ENCODE measurements around the gene RAB27A. TPM values are rescaled to one million over a fixed set of nuclear protein-coding genes. Genes with fewer than 3 reads are reported as not detected.

The RAB27A gene
- 10 to 100 TPM; 15.9 to 41.4 (median 21.0) TPM for total RNA-seq
- long read RNA-seq, partial matches to known transcripts: 0 of 5 reads
- long read RNA-seq, other reads (novel, unspliced or antisense): 3 of 5 reads

DNA sequence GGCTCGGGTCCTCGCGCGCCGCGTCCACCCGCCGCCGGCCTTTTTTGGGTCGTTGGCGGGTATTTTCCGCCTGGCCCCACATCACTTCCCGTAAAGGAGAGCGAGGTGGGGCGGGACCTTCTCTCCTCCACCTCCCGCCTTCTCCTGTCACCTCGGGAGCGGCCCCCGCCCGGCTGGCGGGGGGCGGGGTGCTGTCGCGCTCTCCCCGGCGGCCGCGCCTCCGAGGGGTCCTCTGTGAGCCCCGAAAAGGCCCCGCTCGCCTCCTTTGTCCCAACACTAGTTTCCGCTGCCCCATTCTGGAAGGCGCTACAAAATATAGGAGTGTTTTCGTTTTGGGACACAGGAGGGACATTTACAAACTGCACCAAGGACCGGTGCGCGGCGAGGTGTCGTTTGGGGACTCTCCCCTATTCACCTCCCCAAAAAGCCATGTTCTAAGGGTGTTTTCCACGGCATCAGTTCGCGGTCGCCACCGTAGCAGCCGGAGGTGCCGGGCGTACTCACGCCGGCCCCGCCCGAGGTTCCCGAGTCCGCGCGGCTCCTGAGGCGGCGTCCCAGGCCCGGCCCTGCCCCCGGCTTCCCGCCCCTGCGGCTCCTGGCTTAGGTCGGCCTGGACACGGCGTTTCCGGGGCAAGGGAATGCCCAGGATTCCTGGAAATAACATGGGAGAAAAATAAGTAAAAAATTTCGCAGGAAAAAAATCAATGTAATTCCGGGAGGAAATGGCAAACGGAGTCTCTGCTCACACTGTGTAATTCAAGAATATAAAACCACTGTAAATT is at the start of gene RAB27A:
RAB27A (minus strand) TSS at position 68 of the 782 bp plus-strand sequence. CDS start 54,879 bp downstream, outside the sequence.
- TF ChIP-seq, protein P1, sequence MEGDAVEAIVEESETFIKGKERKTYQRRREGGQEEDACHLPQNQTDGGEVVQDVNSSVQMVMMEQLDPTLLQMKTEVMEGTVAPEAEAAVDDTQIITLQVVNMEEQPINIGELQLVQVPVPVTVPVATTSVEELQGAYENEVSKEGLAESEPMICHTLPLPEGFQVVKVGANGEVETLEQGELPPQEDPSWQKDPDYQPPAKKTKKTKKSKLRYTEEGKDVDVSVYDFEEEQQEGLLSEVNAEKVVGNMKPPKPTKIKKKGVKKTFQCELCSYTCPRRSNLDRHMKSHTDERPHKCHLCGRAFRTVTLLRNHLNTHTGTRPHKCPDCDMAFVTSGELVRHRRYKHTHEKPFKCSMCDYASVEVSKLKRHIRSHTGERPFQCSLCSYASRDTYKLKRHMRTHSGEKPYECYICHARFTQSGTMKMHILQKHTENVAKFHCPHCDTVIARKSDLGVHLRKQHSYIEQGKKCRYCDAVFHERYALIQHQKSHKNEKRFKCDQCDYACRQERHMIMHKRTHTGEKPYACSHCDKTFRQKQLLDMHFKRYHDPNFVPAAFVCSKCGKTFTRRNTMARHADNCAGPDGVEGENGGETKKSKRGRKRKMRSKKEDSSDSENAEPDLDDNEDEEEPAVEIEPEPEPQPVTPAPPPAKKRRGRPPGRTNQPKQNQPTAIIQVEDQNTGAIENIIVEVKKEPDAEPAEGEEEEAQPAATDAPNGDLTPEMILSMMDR (IDR thresholded peaks at IDR 0.05): no peak
- peak; percentile 71 for TF ChIP-seq POLR2A (IDR thresholded peaks at IDR 0.05)
- ATAC-seq (peak; percentile 83 to 91 (median 88)), DNase-seq (peak; percentile 88 to 92 (median 88))
- peak within 1 kb of the TSS; percentile 77 to 95 (median 93) for H3K27ac ChIP-seq
- H3K36me3 ChIP-seq: no peaks in the 10 kb centered on the region
- H3K4me1 ChIP-seq: peaks cover 0 to 16% (median 3%) of the 10 kb centered on the region in 4 donors
- WGBS (ENCODE audit: insufficient coverage, low coverage, low lambda C conversion rate, missing lambda C conversion rate): under 1% methylated on average over 22 of the region's 69 CpGs
- peak within 1 kb of the TSS; percentile 85 to 92 (median 85) for H3K4me3 ChIP-seq
- H3K9me3 ChIP-seq: no peaks in the 10 kb centered on the region
- intact Hi-C loops (cut with DNase I): loop anchor here (5.0 kb wide), 2 partner anchors 38 to 68 kb away; no protein-coding TSS in a partner anchor
- no peaks in the 10 kb centered on the region for H3K27me3 ChIP-seq

GRCh38 chr15:55337160-55337559 is 47.5 kb upstream of the RAB27A start:
- no peaks in the 10 kb centered on the region for H3K9me3 ChIP-seq
- TF ChIP-seq, protein P1 (IDR thresholded peaks at IDR 0.05): no peak
- TF ChIP-seq POLR2A (IDR thresholded peaks at IDR 0.05): no peak
- whole genome bisulfite sequencing (ENCODE audit: insufficient coverage, low coverage, low lambda C conversion rate, missing lambda C conversion rate): 100% methylated on average over 1 of the region's 1 CpG
- no peak overlapping the region for H3K27ac ChIP-seq
- no peak overlapping the region for H3K4me3 ChIP-seq
- ATAC-seq (peak in 2 of 4 donors; percentile 37 to 56), DNase-seq (no peak)
- H3K4me1 ChIP-seq: no peaks in the 10 kb centered on the region
- intact Hi-C loops (cut with DNase I): no loop called here
- H3K27me3 ChIP-seq: no peaks in the 10 kb centered on the region
- H3K36me3 ChIP-seq: no peaks in the 10 kb centered on the region

DNA sequence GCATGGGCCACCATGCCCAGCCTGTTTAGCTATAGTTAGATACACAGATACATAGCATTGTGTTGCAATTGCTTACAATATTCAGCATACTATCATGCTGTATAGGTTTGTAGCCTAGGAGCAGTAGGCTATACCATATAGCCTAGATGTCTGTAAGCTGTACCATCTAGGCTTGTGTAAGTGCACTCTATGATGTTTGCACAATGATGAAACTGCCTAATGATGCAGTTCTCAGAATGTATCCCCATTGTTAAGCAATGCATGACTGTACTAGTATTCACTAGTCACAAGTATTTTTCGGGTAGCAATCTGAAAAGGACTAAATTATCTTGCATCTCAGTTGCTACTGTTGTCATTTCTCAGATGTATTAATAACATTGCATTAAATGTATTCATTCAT is 45.4 kb upstream of the RAB27A start:
- Histone ChIP-seq H3K9me3 (no peaks in the 10 kb centered on the region), H3K27ac (no peak overlapping the region), H3K4me3 (no peak overlapping the region), H3K27me3 (no peaks in the 10 kb centered on the region), H3K36me3 (no peaks in the 10 kb centered on the region), H3K4me1 (no peaks in the 10 kb centered on the region)
- intact Hi-C loops (cut with DNase I): no loop called here
- WGBS (ENCODE audit: insufficient coverage, low coverage, low lambda C conversion rate, missing lambda C conversion rate): 100% methylated on average over 1 of the region's 1 CpG
- DNase-seq (no peak), ATAC-seq (no peak)
- TF ChIP-seq, protein P1 (IDR thresholded peaks at IDR 0.05): no peak
- TF ChIP-seq POLR2A (IDR thresholded peaks at IDR 0.05): no peak

GRCh38 chr15:55334371-55334770 is 44.8 kb upstream of the RAB27A start:
- 93% methylated on average over 5 of the region's 5 CpGs for WGBS (ENCODE audit: insufficient coverage, low coverage, low lambda C conversion rate, missing lambda C conversion rate)
- intact Hi-C loops (cut with DNase I): no loop called here
- DNase-seq: no peak
- Histone ChIP-seq H3K36me3 (no peaks in the 10 kb centered on the region), H3K9me3 (no peaks in the 10 kb centered on the region), H3K4me1 (no peaks in the 10 kb centered on the region), H3K27ac (no peak overlapping the region), H3K27me3 (no peaks in the 10 kb centered on the region), H3K4me3 (no peak overlapping the region)
- no peak for ATAC-seq
- TF ChIP-seq POLR2A (IDR thresholded peaks at IDR 0.05): no peak
- TF ChIP-seq, protein P1 (IDR thresholded peaks at IDR 0.05): no peak
